ENCODE data around the gene PFDN1.
"Not testable (repeated sequence)": the region's sequence is repeated elsewhere in the genome, so short reads cannot be mapped to it uniquely, and the experiment has no call there.

PFDN1 gene

DNA sequence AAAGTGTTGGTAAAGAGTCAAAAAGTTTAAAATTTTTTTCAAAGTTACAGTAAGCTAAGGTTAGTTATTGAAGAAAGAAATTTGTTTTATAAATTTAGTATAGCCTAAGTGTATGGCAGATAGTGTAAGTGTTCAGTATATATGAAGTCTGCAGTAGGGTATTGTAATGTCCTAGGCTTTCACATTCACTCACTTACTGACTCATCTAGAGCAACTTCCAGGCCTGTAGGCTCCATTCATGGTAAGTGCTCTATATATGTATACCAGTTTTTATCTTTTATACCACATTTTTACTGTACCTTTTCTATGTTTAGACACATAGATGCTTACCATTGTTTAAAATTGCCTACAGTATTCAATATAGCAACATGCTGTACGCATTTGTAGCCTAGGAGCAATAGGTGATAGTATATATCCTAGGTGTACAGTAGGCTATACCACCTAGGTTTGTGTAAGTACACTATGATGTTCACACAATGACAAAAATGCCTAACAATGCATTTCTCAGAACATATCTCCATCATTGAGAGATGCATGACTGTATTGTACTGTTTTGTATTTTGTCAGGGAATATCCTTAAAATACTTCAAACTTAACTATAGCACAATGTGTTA is 89.4 kb downstream of the PFDN1 start:
- no peak for DNase-seq (ENCODE audit: low read depth)

DNA sequence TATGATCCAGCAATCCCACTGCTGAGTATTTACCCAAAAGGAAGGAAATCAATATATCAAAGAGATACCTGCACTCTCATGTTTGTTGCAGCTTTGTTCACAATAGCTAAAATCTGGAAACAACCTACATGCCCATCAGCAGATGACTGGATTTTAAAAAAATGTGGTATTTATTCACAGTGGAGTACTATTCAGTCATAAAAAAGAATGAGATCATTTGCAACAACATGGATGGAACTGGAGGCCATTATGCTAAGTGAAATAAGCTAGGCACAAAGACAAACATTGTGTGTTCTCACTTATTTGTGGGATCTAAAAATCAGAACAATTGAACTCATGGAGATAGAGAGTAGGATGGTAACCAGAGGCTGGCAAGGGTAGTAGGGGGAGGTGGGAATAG is 94.8 kb downstream of the PFDN1 start:
- DNase-seq (ENCODE audit: low read depth) = no peak

DNA sequence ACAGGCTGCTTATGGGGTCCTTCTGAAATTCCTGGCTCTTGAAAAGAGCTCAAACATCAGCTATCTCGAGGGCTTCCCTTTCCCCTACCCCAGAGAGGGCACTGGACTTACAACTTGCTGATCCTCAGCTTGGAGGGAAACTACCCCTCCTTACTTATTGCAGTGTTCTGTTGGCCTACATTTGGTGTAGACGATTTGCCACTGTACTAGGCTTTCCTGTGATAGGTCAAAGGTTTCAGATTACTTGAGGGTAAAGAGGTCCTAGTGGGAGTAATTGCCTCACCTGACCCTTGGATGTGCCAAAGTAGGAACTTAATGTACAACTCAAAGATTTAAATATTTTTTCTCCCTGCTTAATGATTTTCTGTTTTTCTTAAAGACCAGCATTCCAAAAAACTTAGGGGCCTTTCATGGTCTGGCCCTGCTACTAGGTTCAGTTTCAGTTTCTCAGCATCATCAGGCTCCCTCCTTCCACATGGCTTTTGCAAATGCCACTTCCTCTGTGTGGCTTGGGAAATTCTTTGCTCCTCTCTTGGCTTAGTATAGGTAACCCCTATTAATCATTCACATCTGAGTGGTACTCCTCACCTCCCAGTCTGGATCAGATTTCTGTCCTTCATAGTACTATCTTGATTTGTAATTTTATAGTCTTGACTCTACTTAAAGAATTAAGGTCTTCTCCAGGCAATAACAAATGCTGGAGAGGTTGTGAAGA is 95.5 kb downstream of the PFDN1 start:
- DNase-seq (ENCODE audit: low read depth) = no peak

DNA sequence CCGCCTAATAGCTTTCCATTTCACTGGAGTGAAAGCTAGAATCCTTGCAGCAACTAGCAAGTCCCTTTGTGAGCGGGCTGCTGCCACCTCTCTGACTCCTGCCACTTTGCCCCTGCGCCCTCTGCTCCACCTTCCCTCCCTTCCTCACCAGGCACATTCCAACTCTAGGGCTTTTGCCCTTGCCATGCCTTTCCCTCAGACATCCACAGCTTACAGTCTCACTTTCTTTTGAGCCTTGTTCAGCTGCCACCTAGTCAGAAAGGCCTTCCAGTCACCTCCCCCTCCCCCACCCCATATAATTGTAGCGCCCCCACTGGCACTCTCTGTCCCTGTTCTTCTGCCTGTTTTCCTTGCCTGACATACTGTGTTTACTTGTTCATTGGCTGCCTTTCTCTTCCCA is 96.9 kb downstream of the PFDN1 start:
- DNase-seq (ENCODE audit: low read depth) = no peak

DNA sequence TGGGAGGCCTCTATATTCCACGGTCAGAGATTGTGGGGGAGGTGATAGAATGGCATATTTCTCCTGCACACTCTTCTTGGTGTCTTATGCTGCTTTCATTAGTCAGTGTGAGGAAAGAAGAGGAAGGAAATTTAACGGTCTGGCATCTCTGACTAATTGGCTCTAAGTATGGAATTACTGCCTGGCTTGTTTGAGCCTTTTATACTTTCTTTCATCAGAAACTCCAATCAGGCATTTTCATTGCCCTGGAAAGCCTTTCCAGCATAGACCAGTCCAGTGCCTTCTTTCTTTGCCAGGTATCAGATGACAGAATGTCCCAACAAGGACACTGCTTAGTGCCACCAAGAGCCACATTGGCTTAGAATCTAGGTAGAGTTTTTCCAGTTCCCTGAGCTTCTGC is 97.7 kb downstream of the PFDN1 start:
- DNase-seq (ENCODE audit: low read depth) = no peak

DNA sequence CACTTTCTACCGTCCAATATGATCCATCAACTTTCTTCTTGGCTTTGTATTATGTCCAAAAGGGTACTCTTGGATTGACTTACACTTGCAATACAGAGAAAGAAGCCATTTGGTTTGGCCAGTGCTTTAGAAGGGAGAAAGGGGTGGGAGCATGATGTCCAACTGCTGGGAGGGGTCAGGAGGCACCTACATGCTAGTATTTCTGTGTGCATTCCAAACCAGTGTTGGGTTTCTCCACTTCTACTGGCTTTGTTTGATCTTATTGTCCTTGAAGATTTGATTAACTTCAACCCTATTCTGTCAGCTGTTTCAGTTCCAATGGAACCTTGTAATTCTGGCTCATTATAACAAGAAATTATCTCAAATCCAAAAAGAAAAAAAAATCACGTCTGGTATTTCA is 100.3 kb downstream of the PFDN1 start:
- no peak for DNase-seq (ENCODE audit: low read depth)

DNA sequence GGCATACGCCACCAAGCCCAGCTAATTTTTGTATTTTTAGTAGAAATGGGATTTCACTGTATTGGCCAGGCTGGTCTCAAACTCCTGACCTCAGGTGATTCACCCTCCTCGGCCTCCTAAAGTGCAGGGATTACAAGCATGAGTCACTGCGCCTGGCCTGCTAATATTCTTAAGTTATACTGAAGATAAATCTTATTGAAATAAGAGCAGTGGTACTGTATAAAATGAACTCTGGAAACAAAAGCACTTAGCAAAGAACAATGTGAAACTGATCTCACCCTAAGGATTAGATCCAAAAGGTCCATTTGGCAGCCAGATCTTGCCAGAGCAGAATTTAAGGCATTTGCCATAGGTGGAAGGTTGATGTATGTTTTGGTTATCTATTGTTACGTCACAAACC is 100.8 kb downstream of the PFDN1 start:
- no peak for DNase-seq (ENCODE audit: low read depth)

DNA sequence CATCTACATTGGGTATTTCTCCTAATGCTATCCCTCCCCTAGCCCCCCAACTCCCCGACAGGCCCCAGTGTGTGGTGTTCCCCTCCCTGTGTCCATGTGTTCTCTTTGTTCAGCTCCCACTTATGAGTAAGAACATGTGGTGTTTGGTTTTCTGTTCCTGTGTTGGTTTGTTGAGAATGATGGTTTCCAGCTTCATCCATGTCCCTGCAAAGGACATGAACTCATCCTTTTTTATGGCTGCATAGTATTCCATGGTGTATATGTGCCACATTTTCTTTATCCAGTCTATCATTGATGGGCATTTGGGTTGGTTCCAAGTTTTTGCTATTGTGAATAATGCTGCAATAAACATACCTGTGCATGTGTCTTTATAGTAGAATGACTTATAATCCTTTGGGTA is 104.0 kb downstream of the PFDN1 start:
- DNase-seq (ENCODE audit: low read depth) = not testable (repeated sequence)

DNA sequence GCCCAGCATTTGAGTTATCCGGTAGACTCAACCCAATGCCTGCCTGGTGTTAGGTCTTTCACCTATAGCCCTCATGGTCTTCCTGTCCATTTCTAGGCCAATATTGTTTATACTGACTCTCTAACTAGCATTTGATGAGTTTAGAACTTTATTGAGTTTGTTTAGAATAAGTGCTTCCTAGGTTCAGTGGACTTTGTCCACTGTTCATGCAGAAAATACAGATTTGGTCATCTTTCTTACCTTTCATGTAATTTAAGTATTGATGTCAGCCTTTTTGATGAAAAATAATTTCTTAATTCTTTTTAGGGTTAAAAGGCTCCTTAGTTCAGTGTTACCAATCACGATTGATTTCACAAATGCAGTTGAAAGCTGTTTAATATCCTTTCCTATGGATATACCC is 105.9 kb downstream of the PFDN1 start:
- DNase-seq (ENCODE audit: low read depth) = no peak

DNA sequence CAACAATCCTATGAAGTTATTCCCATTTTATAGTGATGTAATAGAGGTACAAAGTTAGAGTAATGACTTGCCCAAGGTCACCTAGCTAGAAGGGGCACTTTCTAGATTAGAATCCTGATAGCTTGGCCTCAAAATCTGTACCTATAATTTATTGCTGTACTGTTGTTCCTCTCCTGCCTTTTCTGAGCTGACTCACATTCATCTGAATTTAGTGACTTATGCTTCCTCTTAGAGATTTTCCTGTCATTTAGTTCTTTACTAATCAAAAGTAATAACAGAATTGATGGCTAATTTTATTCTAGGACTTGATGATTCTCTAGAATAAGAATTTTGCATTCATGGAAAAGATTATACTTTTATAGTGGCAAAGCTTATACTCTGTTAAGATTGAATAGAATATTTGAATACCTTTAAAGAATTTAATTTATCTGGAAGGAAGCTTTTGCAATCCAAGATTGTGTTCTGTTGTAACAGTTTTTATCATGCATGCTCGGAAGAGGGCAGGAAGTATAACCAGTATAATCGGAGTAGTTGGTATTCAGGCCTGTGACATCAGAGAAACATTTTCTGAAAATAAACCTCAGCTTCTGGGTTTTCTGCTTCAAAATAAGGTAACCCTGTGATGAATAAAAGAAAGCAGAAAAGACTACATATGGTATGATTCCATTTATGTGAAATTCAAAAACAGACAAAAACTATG is 106.6 kb downstream of the PFDN1 start:
- DNase-seq (ENCODE audit: low read depth) = no peak
